ENCODE measurements around the gene CCNJL.

- TF ChIP-seq CTCF (IDR thresholded peaks at IDR 0.05) (no peak), ZFX (IDR thresholded peaks at IDR 0.05; ENCODE audit: borderline replicate concordance) (no peak)
Measured at GRCh38 chr5:160209917-160210316, 102.4 kb downstream of the CCNJL start.

Measured in 22Rv1 (cell line).